DOHH2 (cell line): Measurements from ENCODE around the gene SLC43A2.

Experiments
- H3F3A ChIP-seq: fragments of 200-600 bp; sonication (generic), shearing (Covaris generic); 2 replicates; pipeline ENCODE4 v1.6.0; 2016; ENCODE audit warnings: antibody characterized with exemption, mild to moderate bottlenecking; ENCODE audit not compliant: control insufficient read depth, insufficient read depth
- H3K27ac ChIP-seq: fragments of 200-600 bp; sonication (generic); 2 replicates; pipeline ENCODE4 v1.5.1; 2014; ENCODE audit warnings: low read depth, mild to moderate bottlenecking, low read length, moderate library complexity
- H3K27me3 ChIP-seq: fragments of 200-600 bp; sonication (generic); 2 replicates; pipeline ENCODE4 v1.6.1; 2014; ENCODE audit warnings: mild to moderate bottlenecking, low read length, mixed read lengths; ENCODE audit not compliant: control insufficient read depth
- H3K36me3 ChIP-seq: fragments of 200-600 bp; sonication (generic); 2 replicates; pipeline ENCODE4 v1.6.1; 2014; ENCODE audit warnings: mild to moderate bottlenecking, low read length, moderate library complexity, mixed read lengths; ENCODE audit not compliant: control insufficient read depth
- H3K4me1 ChIP-seq: fragments of 200-600 bp; sonication (generic); 2 replicates; pipeline ENCODE4 v1.6.1; 2014; ENCODE audit warnings: mild to moderate bottlenecking, low read length, mixed read lengths; ENCODE audit not compliant: control insufficient read depth
- H3K4me2 ChIP-seq: fragments of 200-600 bp; sonication (generic); 2 replicates; pipeline ENCODE4 v1.6.0; 2014; ENCODE audit warnings: mild to moderate bottlenecking, low read length, moderate library complexity
- H3K4me3 ChIP-seq: fragments of 200-600 bp; sonication (generic); 2 replicates; pipeline ENCODE4 v1.5.1; 2014; ENCODE audit warnings: mild to moderate bottlenecking, low read length, mixed read lengths
- H3K79me2 ChIP-seq: fragments of 200-600 bp; sonication (generic); 2 replicates; pipeline ENCODE4 v1.6.1; 2014; ENCODE audit warnings: mild to moderate bottlenecking, low read length, mixed read lengths; ENCODE audit not compliant: control insufficient read depth
- H3K9me2 ChIP-seq: fragments of 200-600 bp; sonication (generic); replicated peaks from 2 replicates; pipeline ENCODE4 v1.6.1; 2014; ENCODE audit warnings: mild to moderate bottlenecking, low read length, mixed read lengths; ENCODE audit not compliant: control insufficient read depth
- H3K9me3 ChIP-seq: fragments of 200-600 bp; sonication (generic); 2 replicates; pipeline ENCODE4 v1.6.1; 2014; ENCODE audit warnings: antibody characterized with exemption, low read length, mixed read lengths; ENCODE audit not compliant: control insufficient read depth, insufficient read depth
- H4K20me1 ChIP-seq: fragments of 200-600 bp; sonication (generic); 2 replicates; pipeline ENCODE4 v1.6.0; 2014; ENCODE audit warnings: low read depth, mild to moderate bottlenecking, antibody characterized with exemption, low read length, moderate library complexity; ENCODE audit not compliant: control insufficient read depth, insufficient read depth
- CTCF ChIP-seq: fragments of 200-600 bp; sonication (generic); IDR thresholded peaks from one replicate; pipeline ENCODE4 v1.5.1; 2014; ENCODE audit warnings: antibody characterized with exemption, mild to moderate bottlenecking, low read depth, low read length; ENCODE audit not compliant: poor library complexity, severe bottlenecking
- EZH2phosphoT487 ChIP-seq: fragments of 200-600 bp; sonication (generic); IDR thresholded peaks from 2 replicates; pipeline ENCODE4 v1.6.1; 2017; ENCODE audit warnings: borderline replicate concordance, mild to moderate bottlenecking, antibody characterized with exemption, low read length, moderate library complexity, mixed read lengths

SLC43A2 gene

GRCh38 chr17:1623057-1623630, 5.5 kb downstream of the SLC43A2 start:
- H3K9me3 ChIP-seq: no peaks in the 10 kb centered on the region
- no peaks in the 10 kb centered on the region for H4K20me1 ChIP-seq
- no peaks in the 10 kb centered on the region for H3K9me2 ChIP-seq
- TF ChIP-seq CTCF (no peak), EZH2phosphoT487 (no peak)
- no peak overlapping the region for H3K27ac ChIP-seq
- peaks cover 92% of the 10 kb centered on the region for H3K79me2 ChIP-seq
- H3K36me3 ChIP-seq: peaks cover 82% of the 10 kb centered on the region
- peaks cover 3% of the 10 kb centered on the region; the same call in 1 of the 2 replicates for H3F3A ChIP-seq
- H3K4me1 ChIP-seq: peaks cover 26% of the 10 kb centered on the region
- no peak overlapping the region for H3K4me2 ChIP-seq
- H3K4me3 ChIP-seq: no peak overlapping the region
- no peaks in the 10 kb centered on the region for H3K27me3 ChIP-seq

GRCh38 chr17:1621273-1621954, 7.2 kb downstream of the SLC43A2 start:
- Histone ChIP-seq H3K9me3 (no peaks in the 10 kb centered on the region), H3K4me2 (no peak overlapping the region), H4K20me1 (no peaks in the 10 kb centered on the region), H3K4me3 (no peak overlapping the region), H3K36me3 (peaks cover 81% of the 10 kb centered on the region), H3K4me1 (peaks cover 20% of the 10 kb centered on the region), H3K27ac (no peak overlapping the region), H3K79me2 (peaks cover 84% of the 10 kb centered on the region), H3F3A (no peaks in the 10 kb centered on the region; the same call in 1 of the 2 replicates), H3K9me2 (no peaks in the 10 kb centered on the region), H3K27me3 (no peaks in the 10 kb centered on the region)
- TF ChIP-seq CTCF (no peak), EZH2phosphoT487 (no peak)

GRCh38 chr17:1620486-1620885, 8.1 kb downstream of the SLC43A2 start:
- Histone ChIP-seq H3K79me2 (peaks cover 74% of the 10 kb centered on the region), H3F3A (no peaks in the 10 kb centered on the region; the same call in 1 of the 2 replicates), H3K9me2 (no peaks in the 10 kb centered on the region), H3K36me3 (peaks cover 78% of the 10 kb centered on the region), H3K4me1 (peaks cover 10% of the 10 kb centered on the region), H3K4me3 (no peak overlapping the region), H3K27ac (no peak overlapping the region), H3K27me3 (no peaks in the 10 kb centered on the region), H4K20me1 (no peaks in the 10 kb centered on the region), H3K4me2 (no peak overlapping the region), H3K9me3 (no peaks in the 10 kb centered on the region)
- TF ChIP-seq EZH2phosphoT487 (no peak), CTCF (no peak)
